ENCODE data around the gene FLT4. TPM values are rescaled to one million over a fixed set of nuclear protein-coding genes. Genes with fewer than 3 reads are reported as not detected.

Gene FLT4
- total RNA-seq, 2 experiments from 2014 or later: 1.7 to 2.8 TPM

GRCh38 chr5:180632768-180633167 is 16.6 kb downstream of the FLT4 start:
- H3K9me3 Mint-ChIP-seq (ENCODE audit: low read depth): no peaks in the 10 kb centered on the region
- no peak for DNase-seq
- no peaks in the 10 kb centered on the region for H3K36me3 Mint-ChIP-seq
- no peaks in the 10 kb centered on the region for H3K4me1 Mint-ChIP-seq
- ATAC-seq: no peak
- CTCF ChIA-PET: no interaction called here
- H3K27me3 Mint-ChIP-seq: no peaks in the 10 kb centered on the region
- H3K4me3 Mint-ChIP-seq: no peak overlapping the region
- no peak overlapping the region for H3K27ac Mint-ChIP-seq

- no peak for DNase-seq
- Mint-ChIP-seq H3K9me3 (ENCODE audit: low read depth) (no peaks in the 10 kb centered on the region), H3K4me3 (no peak overlapping the region), H3K36me3 (no peaks in the 10 kb centered on the region), H3K27me3 (no peaks in the 10 kb centered on the region), H3K27ac (no peak overlapping the region), H3K4me1 (no peaks in the 10 kb centered on the region)
- ATAC-seq: no peak
- CTCF ChIA-PET: no interaction called here
These were observed 17.6 kb downstream of the FLT4 start for GRCh38 chr5:180631549-180632383.

DNA sequence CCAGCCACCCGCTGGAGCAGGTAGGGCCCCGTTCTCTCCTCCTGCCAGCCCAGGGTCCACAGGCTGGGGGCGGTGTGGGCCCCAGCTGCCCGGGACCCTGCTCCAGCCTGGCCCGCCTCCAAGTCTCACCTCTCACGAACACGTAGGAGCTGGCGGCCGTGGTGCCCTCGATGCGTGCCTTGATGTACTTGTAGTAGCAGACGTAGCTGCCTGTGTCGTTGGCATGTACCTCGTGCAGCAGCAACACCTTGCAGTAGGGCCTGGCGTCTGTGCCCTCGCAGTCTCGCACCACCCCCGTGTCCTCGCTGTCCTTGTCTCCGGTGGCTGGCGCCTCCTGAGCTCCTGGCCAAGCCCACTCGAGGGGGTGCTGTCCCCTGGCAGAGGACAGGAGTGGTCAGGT is 19.0 kb downstream of the FLT4 start:
- DNase-seq (no peak), ATAC-seq (no peak)
- CTCF ChIA-PET: no interaction called here
- no peak overlapping the region for H3K27ac Mint-ChIP-seq
- no peaks in the 10 kb centered on the region for H3K4me1 Mint-ChIP-seq
- H3K27me3 Mint-ChIP-seq: no peaks in the 10 kb centered on the region
- no peaks in the 10 kb centered on the region for H3K9me3 Mint-ChIP-seq (ENCODE audit: low read depth)
- H3K4me3 Mint-ChIP-seq: no peak overlapping the region
- no peaks in the 10 kb centered on the region for H3K36me3 Mint-ChIP-seq

GRCh38 chr5:180629831-180630382 is 19.5 kb downstream of the FLT4 start:
- CTCF ChIA-PET: no interaction called here
- H3K27ac Mint-ChIP-seq: no peak overlapping the region
- DNase-seq (no peak), ATAC-seq (no peak)
- no peaks in the 10 kb centered on the region for H3K27me3 Mint-ChIP-seq
- H3K4me1 Mint-ChIP-seq: no peaks in the 10 kb centered on the region
- no peaks in the 10 kb centered on the region for H3K9me3 Mint-ChIP-seq (ENCODE audit: low read depth)
- H3K36me3 Mint-ChIP-seq: no peaks in the 10 kb centered on the region
- H3K4me3 Mint-ChIP-seq: no peak overlapping the region

GRCh38 chr5:180628827-180629750 is 20.3 kb downstream of the FLT4 start:
- Mint-ChIP-seq H3K36me3 (no peaks in the 10 kb centered on the region), H3K9me3 (ENCODE audit: low read depth) (no peaks in the 10 kb centered on the region), H3K27me3 (no peaks in the 10 kb centered on the region), H3K27ac (no peak overlapping the region), H3K4me1 (no peaks in the 10 kb centered on the region), H3K4me3 (no peak overlapping the region)
- CTCF ChIA-PET: interaction anchor here (0.6 to 1.5 kb wide), 2 partner anchors 23 to 84 kb away, joined by 3 to 4 read pairs; no protein-coding TSS in a partner anchor
- DNase-seq: no peak
- no peak for ATAC-seq

DNA sequence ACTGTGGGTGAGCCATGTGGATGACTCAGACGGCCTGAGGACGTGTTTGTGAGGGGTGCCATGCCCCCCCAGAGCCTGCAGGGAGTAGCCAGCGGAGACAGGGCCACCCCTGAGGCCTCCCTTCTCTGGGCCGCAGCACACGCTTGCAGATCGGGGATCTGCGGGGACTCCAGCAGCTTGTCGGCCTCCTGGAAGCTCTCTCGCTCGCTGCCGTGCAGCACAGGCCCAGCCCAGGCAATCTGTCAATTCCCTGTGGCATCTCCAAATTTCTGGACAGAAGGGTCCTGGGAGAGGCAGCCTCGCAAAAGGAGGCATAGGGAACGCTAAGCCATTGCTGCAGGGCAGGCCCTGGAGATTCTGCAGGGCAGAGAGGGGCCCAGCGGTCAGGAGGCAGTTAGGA is 21.2 kb downstream of the FLT4 start:
- DNase-seq: no peak
- CTCF ChIA-PET: interaction anchor here (1.5 kb wide), 1 partner anchor 22 kb away, joined by 4 read pairs; no protein-coding TSS in a partner anchor
- no peak for ATAC-seq
- H3K36me3 Mint-ChIP-seq: no peaks in the 10 kb centered on the region
- H3K4me3 Mint-ChIP-seq: no peak overlapping the region
- no peaks in the 10 kb centered on the region for H3K27me3 Mint-ChIP-seq
- no peaks in the 10 kb centered on the region for H3K9me3 Mint-ChIP-seq (ENCODE audit: low read depth)
- no peak overlapping the region for H3K27ac Mint-ChIP-seq
- peaks cover 3% of the 10 kb centered on the region for H3K4me1 Mint-ChIP-seq

- ATAC-seq (no peak), DNase-seq (no peak)
- Mint-ChIP-seq H3K9me3 (ENCODE audit: low read depth) (no peaks in the 10 kb centered on the region), H3K27ac (no peak overlapping the region), H3K36me3 (no peaks in the 10 kb centered on the region), H3K4me3 (no peak overlapping the region), H3K27me3 (no peaks in the 10 kb centered on the region), H3K4me1 (peaks cover 3% of the 10 kb centered on the region)
- CTCF ChIA-PET: interaction anchor here (1.5 kb wide), 1 partner anchor 21 kb away, joined by 4 read pairs; no protein-coding TSS in a partner anchor
These were observed 21.8 kb downstream of the FLT4 start for GRCh38 chr5:180627386-180628120.

DNA sequence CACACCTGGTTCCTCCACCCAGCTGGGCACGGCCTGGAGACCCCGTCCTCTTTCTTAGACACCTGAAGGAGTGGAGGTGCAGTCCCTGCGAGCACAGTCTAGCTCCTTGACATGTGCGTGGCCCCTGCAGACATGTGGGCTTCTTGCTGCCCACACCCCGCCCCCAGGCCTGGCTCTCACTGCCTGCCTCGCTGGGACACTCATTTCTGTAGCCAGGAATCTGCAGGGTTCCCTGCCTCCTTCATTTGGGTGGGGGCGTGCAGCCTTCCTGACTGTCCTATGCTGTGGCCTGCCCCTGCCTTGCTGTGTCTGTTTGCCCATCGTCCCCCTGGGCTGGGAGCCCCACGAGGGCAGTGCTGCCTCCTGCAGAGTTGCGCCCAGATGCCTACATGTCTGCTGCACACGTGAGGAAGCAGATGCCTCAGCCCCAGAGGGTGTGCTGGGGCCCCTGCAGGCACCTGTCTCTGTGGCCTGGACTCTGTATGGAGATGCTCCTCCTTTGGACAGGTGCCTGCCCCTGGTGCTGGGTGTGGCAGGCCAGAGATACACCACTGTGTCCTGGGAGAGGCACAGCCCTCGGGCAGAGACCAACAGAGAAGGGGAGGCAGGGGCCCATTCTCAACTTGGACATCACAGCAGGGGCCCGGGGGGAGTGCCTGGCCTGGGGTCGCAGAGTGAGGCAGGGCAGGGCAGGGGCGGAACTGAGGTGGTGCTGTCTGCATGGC is 22.6 kb downstream of the FLT4 start:
- H3K9me3 Mint-ChIP-seq (ENCODE audit: low read depth): no peaks in the 10 kb centered on the region
- no peaks in the 10 kb centered on the region for H3K27me3 Mint-ChIP-seq
- no peak overlapping the region for H3K27ac Mint-ChIP-seq
- H3K4me1 Mint-ChIP-seq: peaks cover 3% of the 10 kb centered on the region
- DNase-seq: no peak
- no peak for ATAC-seq
- no peaks in the 10 kb centered on the region for H3K36me3 Mint-ChIP-seq
- CTCF ChIA-PET: no interaction called here
- no peak overlapping the region for H3K4me3 Mint-ChIP-seq

DNA sequence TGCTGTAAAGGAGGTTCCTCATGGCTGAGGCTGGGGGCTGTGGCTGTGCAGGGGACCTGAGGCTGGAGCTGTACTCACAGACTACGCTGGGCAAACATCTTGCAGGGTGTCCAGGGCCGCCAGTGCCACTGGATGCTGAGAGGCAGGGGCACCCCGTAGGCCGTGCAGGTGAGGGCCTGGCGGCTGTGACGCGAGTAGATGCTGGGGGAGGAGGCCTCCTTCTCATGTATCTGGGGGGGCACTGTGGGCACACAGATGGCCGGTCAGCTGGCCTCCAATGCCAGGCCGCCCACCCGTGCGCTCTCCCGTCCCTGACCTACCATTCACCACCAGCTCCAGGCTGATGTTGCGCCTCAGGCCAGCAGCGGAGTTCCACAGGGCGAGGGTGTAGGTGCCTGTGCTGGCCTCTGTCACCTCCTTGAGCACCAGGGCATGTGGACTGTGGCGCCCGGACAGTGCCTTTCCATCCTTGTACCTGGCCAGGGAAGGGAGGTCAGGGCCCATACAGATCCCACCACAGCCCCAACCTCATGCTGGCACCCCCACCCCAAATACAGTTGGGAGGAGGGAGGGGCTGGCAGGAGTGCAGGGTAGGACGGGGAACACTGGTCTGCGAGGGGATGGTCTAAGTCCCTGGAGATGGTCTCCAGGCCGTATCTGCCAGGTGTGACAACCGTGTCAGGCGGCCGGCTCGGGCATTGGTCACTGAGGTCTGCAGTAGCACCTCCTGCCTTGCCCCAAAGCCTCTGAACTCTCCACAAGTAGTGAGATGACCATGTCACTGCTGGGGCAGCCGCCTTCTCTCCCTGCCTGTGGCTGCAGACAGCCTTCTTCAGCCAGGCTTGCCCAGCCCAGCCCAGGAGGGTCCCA is 23.4 kb downstream of the FLT4 start:
- no peaks in the 10 kb centered on the region for H3K36me3 Mint-ChIP-seq
- no peak overlapping the region for H3K27ac Mint-ChIP-seq
- no peak for ATAC-seq
- peaks cover 3% of the 10 kb centered on the region for H3K4me1 Mint-ChIP-seq
- no peaks in the 10 kb centered on the region for H3K27me3 Mint-ChIP-seq
- no peaks in the 10 kb centered on the region for H3K9me3 Mint-ChIP-seq (ENCODE audit: low read depth)
- CTCF ChIA-PET: no interaction called here
- no peak for DNase-seq
- H3K4me3 Mint-ChIP-seq: no peak overlapping the region

DNA sequence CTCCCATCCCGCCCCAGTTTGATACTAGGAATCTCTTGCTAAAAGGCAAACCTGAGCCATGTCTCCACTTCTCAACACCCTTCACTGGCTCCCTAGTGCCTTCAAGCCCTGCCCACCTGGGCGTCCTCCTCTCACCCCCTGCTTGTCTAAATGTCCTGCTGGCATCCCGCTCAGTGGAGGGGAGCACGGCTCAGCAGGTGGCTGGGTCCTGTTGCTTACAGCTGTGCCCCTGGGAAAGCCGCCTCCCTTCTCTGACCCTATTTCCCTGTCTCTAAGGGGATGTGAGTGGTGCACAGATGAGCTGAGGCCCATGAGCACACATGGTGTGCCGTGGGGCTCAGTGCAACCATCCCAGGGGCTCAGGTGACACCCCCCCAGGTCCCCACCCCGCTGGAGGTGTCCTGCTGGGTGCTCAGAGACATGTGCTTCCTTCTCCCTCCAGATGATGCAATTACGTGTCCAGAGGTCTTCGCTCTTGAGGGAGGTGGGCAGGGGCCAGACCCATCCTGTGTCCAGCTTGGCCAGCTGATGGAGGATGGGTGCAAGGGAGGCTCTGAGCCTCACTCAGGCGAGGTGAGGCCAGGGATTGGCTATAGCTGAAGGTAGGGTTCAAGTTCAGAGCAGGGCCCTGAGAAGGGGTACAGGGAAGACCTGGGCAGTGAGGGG is 24.1 kb downstream of the FLT4 start:
- Mint-ChIP-seq H3K4me3 (no peak overlapping the region), H3K4me1 (peaks cover 3% of the 10 kb centered on the region), H3K27ac (no peak overlapping the region), H3K36me3 (no peaks in the 10 kb centered on the region), H3K27me3 (no peaks in the 10 kb centered on the region), H3K9me3 (ENCODE audit: low read depth) (no peaks in the 10 kb centered on the region)
- CTCF ChIA-PET: no interaction called here
- no peak for ATAC-seq
- no peak for DNase-seq

- CTCF ChIA-PET: no interaction called here
- ATAC-seq (no peak), DNase-seq (no peak)
- Mint-ChIP-seq H3K27me3 (no peaks in the 10 kb centered on the region), H3K9me3 (ENCODE audit: low read depth) (no peaks in the 10 kb centered on the region), H3K4me3 (no peak overlapping the region), H3K27ac (no peak overlapping the region), H3K36me3 (no peaks in the 10 kb centered on the region), H3K4me1 (peaks cover 3% of the 10 kb centered on the region)
These were observed 24.8 kb downstream of the FLT4 start for GRCh38 chr5:180624587-180624986.
